Measurements from ENCODE around the gene HOXB5.
A peak's percentile ranks its signal among the peaks of the same experiment; 100 is the strongest.

HOXB5 gene

GRCh38 chr17:48563385-48563838 lies 30.2 kb downstream of the HOXB5 start:
- H3K9me3 Mint-ChIP-seq = no peaks in the 10 kb centered on the region
- peaks cover 17% of the 10 kb centered on the region for H3K27me3 Mint-ChIP-seq (ENCODE audit: low read depth)
- TF ChIP-seq CTCF (IDR thresholded peaks at IDR 0.05; ENCODE audit: unreplicated experiment in 3 of 3) = no peak
- H3K27ac Mint-ChIP-seq = peak overlapping the region; percentile 88 to 100 (median 99)
- no peaks in the 10 kb centered on the region for H3K36me3 Mint-ChIP-seq (ENCODE audit: low read depth)
- peaks cover 54% of the 10 kb centered on the region for H3K4me1 Mint-ChIP-seq
- peak overlapping the region; percentile 76 to 82 (median 82) for H3K4me3 Mint-ChIP-seq

- no peak for TF ChIP-seq CTCF (IDR thresholded peaks at IDR 0.05; ENCODE audit: unreplicated experiment in 3 of 3)
- H3K27me3 Mint-ChIP-seq (ENCODE audit: low read depth) = peaks cover 19% of the 10 kb centered on the region
- peak overlapping the region; percentile 76 to 82 (median 82) for H3K4me3 Mint-ChIP-seq
- H3K36me3 Mint-ChIP-seq (ENCODE audit: low read depth) = no peaks in the 10 kb centered on the region
- H3K4me1 Mint-ChIP-seq = peaks cover 59% of the 10 kb centered on the region
- peak overlapping the region; percentile 88 to 100 (median 99) for H3K27ac Mint-ChIP-seq
- no peaks in the 10 kb centered on the region for H3K9me3 Mint-ChIP-seq
These were observed 30.6 kb downstream of the HOXB5 start for GRCh38 chr17:48562934-48563333.

- no peaks in the 10 kb centered on the region for H3K9me3 Mint-ChIP-seq
- H3K27me3 Mint-ChIP-seq (ENCODE audit: low read depth) = peaks cover 19% of the 10 kb centered on the region
- TF ChIP-seq CTCF (IDR thresholded peaks at IDR 0.05; ENCODE audit: unreplicated experiment in 3 of 3) = peak; percentile 36 to 56 (median 49)
- H3K4me1 Mint-ChIP-seq = peaks cover 63% of the 10 kb centered on the region
- no peaks in the 10 kb centered on the region for H3K36me3 Mint-ChIP-seq (ENCODE audit: low read depth)
- peak overlapping the region; percentile 88 to 100 (median 99) for H3K27ac Mint-ChIP-seq
- H3K4me3 Mint-ChIP-seq = peak overlapping the region; percentile 69 to 82 (median 82)
These were observed 31.4 kb downstream of the HOXB5 start for GRCh38 chr17:48561884-48562810.

- no peaks in the 10 kb centered on the region for H3K9me3 Mint-ChIP-seq
- no peaks in the 10 kb centered on the region for H3K36me3 Mint-ChIP-seq (ENCODE audit: low read depth)
- H3K4me3 Mint-ChIP-seq = peak overlapping the region; percentile 56 to 78 (median 65)
- H3K27me3 Mint-ChIP-seq (ENCODE audit: low read depth) = peaks cover 22% of the 10 kb centered on the region
- H3K27ac Mint-ChIP-seq = peak overlapping the region; percentile 97 to 100 (median 99)
- no peak for TF ChIP-seq CTCF (IDR thresholded peaks at IDR 0.05; ENCODE audit: unreplicated experiment in 3 of 3)
- peaks cover 82% of the 10 kb centered on the region for H3K4me1 Mint-ChIP-seq
These were observed 33.5 kb downstream of the HOXB5 start for GRCh38 chr17:48559840-48560817.

- no peak for TF ChIP-seq CTCF (IDR thresholded peaks at IDR 0.05; ENCODE audit: unreplicated experiment in 3 of 3)
- H3K27me3 Mint-ChIP-seq (ENCODE audit: low read depth) = peaks cover 22% of the 10 kb centered on the region
- no peaks in the 10 kb centered on the region for H3K36me3 Mint-ChIP-seq (ENCODE audit: low read depth)
- peak overlapping the region; percentile 97 to 100 (median 99) for H3K27ac Mint-ChIP-seq
- peak overlapping the region; percentile 56 to 78 (median 65) for H3K4me3 Mint-ChIP-seq
- H3K4me1 Mint-ChIP-seq = peaks cover 88% of the 10 kb centered on the region
- no peaks in the 10 kb centered on the region for H3K9me3 Mint-ChIP-seq
These were observed 34.3 kb downstream of the HOXB5 start for GRCh38 chr17:48559122-48559839.

Data from nephron (organoid).